ENCODE results near the gene NR2C2AP.

GRCh38 chr19:19181488-19181998, 21.7 kb downstream of the NR2C2AP start:
- TF ChIP-seq CTCF (IDR thresholded peaks at IDR 0.05) (no peak), EP300 (IDR thresholded peaks at IDR 0.05) (no peak), POLR2A (IDR thresholded peaks at IDR 0.05) (no peak)

Measured in sigmoid colon (tissue), 4 donors.